Effector memory CD8-positive, alpha-beta T cell (primary cell): ENCODE results near the gene CCDC57.

Source experiments
- ATAC-seq: fragments of 150-1000 bp; cut with Tn5 transposase; replicated peaks from 2 replicates; pipeline ENCODE4 v1.10.0; 2021; ENCODE audit warnings: mild to moderate bottlenecking, moderate library complexity
- DNase-seq, 3 experiments: peaks; one replicate each; pipeline ENCODE4 v3.0.0; 2021
- H3K27ac Mint-ChIP-seq, 2 donors: one replicate each; pipeline ENCODE4 v1.8.0; 2022; ENCODE audit warnings: mild to moderate bottlenecking in 2 of 2, mixed read lengths in 2 of 2, moderate library complexity in 2 of 2
- H3K27me3 Mint-ChIP-seq, 2 donors: one replicate each; pipeline ENCODE4 v1.8.0; 2022; ENCODE audit warnings: mixed read lengths in 2 of 2
- H3K36me3 Mint-ChIP-seq: one replicate; pipeline ENCODE4 v1.8.0; 2022; ENCODE audit warnings: mild to moderate bottlenecking, moderate library complexity, mixed read lengths; ENCODE audit not compliant: insufficient read depth
- H3K4me1 Mint-ChIP-seq, 2 donors: one replicate each; pipeline ENCODE4 v1.8.0; 2022; ENCODE audit warnings: low read depth in 2 of 2, mixed read lengths in 2 of 2
- H3K4me3 Mint-ChIP-seq, 2 donors: one replicate each; pipeline ENCODE4 v1.8.0; 2022; ENCODE audit warnings: mild to moderate bottlenecking in 2 of 2, mixed read lengths in 2 of 2, moderate library complexity in 2 of 2
- H3K9me3 Mint-ChIP-seq, 2 donors: one replicate each; pipeline ENCODE4 v1.8.0; 2022; ENCODE audit warnings: mixed read lengths in 2 of 2

The CCDC57 gene

GRCh38 chr17:82121246-82121645 is 91.4 kb downstream of the CCDC57 start:
- Mint-ChIP-seq H3K27me3 (no peaks in the 10 kb centered on the region), H3K4me3 (no peak overlapping the region), H3K9me3 (no peaks in the 10 kb centered on the region), H3K4me1 (peaks cover 10 to 15% of the 10 kb centered on the region in 2 donors), H3K36me3 (no peaks in the 10 kb centered on the region), H3K27ac (no peak overlapping the region)
- DNase-seq (no peak), ATAC-seq (no peak)

DNA sequence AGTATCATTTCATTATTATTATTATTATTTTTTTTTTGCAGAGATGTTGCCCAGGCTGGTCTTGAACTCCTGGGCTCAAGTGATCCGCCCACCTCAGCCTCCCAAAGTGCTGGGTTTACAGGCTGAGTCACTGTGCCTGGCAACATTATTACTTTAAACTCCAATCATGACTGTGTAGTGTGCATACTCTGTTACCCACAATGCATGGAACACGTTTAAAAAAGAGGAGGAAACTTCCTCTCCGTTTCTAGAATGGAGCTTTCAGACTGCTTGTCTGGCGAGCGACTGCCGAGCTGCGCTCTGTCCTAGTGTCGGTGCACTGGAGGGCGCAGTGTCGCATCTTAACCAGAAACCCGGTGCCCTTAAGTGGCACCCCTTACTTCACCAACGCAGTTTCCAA is 92.5 kb downstream of the CCDC57 start:
- Mint-ChIP-seq H3K9me3 (no peaks in the 10 kb centered on the region), H3K4me3 (no peak overlapping the region), H3K4me1 (peaks cover 5 to 9% of the 10 kb centered on the region in 2 donors), H3K27me3 (no peaks in the 10 kb centered on the region), H3K36me3 (no peaks in the 10 kb centered on the region), H3K27ac (no peak overlapping the region)
- DNase-seq: no peak
- ATAC-seq: no peak

- Mint-ChIP-seq H3K27ac (no peak overlapping the region), H3K4me1 (peaks cover 4% of the 10 kb centered on the region in 2 donors), H3K4me3 (no peak overlapping the region), H3K27me3 (no peaks in the 10 kb centered on the region), H3K9me3 (no peaks in the 10 kb centered on the region), H3K36me3 (no peaks in the 10 kb centered on the region)
- ATAC-seq: no peak
- DNase-seq: no peak
These were observed 93.7 kb downstream of the CCDC57 start for GRCh38 chr17:82118815-82119380.

GRCh38 chr17:82118168-82118814 is 94.4 kb downstream of the CCDC57 start:
- peak overlapping the region in 1 of 2 donors; percentile 28 for H3K27ac Mint-ChIP-seq
- no peaks in the 10 kb centered on the region for H3K27me3 Mint-ChIP-seq
- H3K4me3 Mint-ChIP-seq: no peak overlapping the region
- H3K36me3 Mint-ChIP-seq: no peaks in the 10 kb centered on the region
- ATAC-seq: no peak
- H3K4me1 Mint-ChIP-seq: peaks cover 4% of the 10 kb centered on the region in 2 donors
- H3K9me3 Mint-ChIP-seq: no peaks in the 10 kb centered on the region
- no peak for DNase-seq

DNA sequence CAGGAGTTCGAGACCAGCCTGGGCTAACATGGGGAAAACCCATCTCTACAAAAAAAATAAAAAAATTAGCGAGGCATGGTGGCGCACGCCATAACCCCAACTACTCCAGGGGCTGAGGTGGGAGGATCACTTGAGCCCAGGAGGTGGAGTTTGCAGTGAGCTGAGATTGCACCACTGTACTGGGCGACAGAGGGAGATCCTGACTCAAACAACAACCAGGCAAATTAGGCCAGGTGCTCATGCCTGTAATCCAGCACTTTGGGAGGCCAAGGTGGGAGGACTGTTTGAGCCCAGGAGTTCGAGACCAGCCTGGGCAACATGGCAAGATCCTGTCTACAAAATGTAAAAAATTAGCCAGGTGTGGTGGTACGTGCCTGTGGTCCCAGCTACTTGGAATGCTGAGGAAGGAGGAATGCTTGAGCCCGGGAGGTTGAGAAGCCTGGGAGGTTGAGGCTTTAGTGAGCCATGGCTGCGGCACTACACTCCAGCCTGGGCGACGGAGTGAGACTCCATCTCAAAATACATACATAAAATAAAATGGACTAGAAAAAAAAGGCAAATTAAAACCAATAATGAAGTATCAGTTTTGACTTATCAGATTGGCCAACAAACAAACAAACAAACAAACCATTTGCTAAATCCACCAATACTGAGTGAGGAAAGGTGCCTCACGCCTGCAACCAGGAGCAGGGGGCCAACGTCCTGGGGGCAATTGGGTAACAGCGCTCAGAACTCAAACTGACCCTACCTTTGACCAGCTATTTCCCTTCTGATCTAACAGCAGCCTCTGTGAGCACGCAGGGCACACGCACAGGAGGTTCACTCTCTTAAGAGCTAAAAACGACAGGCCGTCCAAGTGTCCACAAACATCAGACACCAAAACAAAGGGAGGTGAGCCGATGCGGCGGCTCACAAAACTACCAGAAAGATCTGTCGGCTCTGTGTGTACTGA is 95.2 kb downstream of the CCDC57 start:
- ATAC-seq (no peak), DNase-seq (no peak)
- peaks cover 0 to 4% of the 10 kb centered on the region in 2 donors for H3K4me1 Mint-ChIP-seq
- H3K9me3 Mint-ChIP-seq: no peaks in the 10 kb centered on the region
- peak overlapping the region; percentile 28 to 33 for H3K27ac Mint-ChIP-seq
- no peaks in the 10 kb centered on the region for H3K27me3 Mint-ChIP-seq
- no peaks in the 10 kb centered on the region for H3K36me3 Mint-ChIP-seq
- no peak overlapping the region for H3K4me3 Mint-ChIP-seq

DNA sequence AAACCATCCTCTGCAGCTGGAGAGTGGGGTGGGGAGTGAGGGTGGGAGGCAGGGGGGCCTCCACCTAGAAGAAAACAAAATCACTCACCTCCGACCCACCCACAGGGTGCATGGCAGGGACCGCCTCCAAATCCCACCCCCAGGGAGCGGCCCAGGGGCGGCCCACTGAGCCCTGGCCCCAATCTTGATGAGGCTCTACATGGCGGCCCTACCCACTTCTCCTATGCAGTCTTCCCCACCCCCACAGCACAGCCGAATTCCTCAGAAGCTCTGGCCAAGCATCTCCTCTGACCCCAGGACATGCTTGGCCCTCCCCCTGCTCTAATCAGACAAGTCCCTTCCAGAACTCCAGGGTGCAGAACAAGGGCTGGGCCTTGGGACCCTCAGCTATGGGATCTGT is 96.4 kb downstream of the CCDC57 start:
- Mint-ChIP-seq H3K4me1 (peaks cover 0 to 4% of the 10 kb centered on the region in 2 donors), H3K27me3 (no peaks in the 10 kb centered on the region), H3K4me3 (no peak overlapping the region), H3K27ac (no peak overlapping the region), H3K9me3 (no peaks in the 10 kb centered on the region), H3K36me3 (no peaks in the 10 kb centered on the region)
- DNase-seq (no peak), ATAC-seq (no peak)

GRCh38 chr17:82114872-82115271 is 97.8 kb downstream of the CCDC57 start:
- no peak for ATAC-seq
- Mint-ChIP-seq H3K27me3 (no peaks in the 10 kb centered on the region), H3K36me3 (no peaks in the 10 kb centered on the region), H3K4me1 (peaks cover 0 to 4% of the 10 kb centered on the region in 2 donors), H3K4me3 (no peak overlapping the region), H3K9me3 (no peaks in the 10 kb centered on the region), H3K27ac (no peak overlapping the region)
- no peak for DNase-seq

DNA sequence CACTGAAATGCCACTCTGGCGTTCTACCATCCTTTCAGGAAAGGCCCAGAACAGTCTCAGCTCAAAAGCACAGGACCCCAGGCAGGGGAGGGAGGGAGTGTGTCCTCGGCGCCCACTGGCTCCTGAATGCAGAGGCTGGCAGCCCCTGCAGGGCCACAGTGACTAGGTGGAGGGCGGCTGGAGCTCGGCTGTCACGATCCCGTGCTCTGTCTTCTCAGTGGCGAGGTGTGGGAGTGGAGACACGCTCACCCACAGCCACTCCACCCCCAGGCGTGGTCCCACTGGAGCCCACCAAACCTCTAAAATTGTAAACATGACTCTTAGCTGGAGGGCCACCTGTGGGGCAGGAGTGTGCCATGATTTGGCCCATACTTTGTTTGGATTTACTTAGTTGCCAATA is 98.2 kb downstream of the CCDC57 start:
- no peak overlapping the region for H3K27ac Mint-ChIP-seq
- DNase-seq (no peak), ATAC-seq (no peak)
- H3K27me3 Mint-ChIP-seq: no peaks in the 10 kb centered on the region
- peaks cover 0 to 4% of the 10 kb centered on the region in 2 donors for H3K4me1 Mint-ChIP-seq
- H3K36me3 Mint-ChIP-seq: no peaks in the 10 kb centered on the region
- H3K4me3 Mint-ChIP-seq: no peak overlapping the region
- H3K9me3 Mint-ChIP-seq: no peaks in the 10 kb centered on the region

- Mint-ChIP-seq H3K9me3 (no peaks in the 10 kb centered on the region), H3K27ac (peak overlapping the region in 1 of 2 donors; percentile 63), H3K4me3 (no peak overlapping the region), H3K27me3 (no peaks in the 10 kb centered on the region), H3K36me3 (no peaks in the 10 kb centered on the region), H3K4me1 (peaks cover 0 to 4% of the 10 kb centered on the region in 2 donors)
- DNase-seq: no peak
- no peak for ATAC-seq
These were observed 98.7 kb downstream of the CCDC57 start for GRCh38 chr17:82113941-82114340.

- Mint-ChIP-seq H3K36me3 (no peaks in the 10 kb centered on the region), H3K27ac (peak overlapping the region in 1 of 2 donors; percentile 63), H3K4me3 (no peak overlapping the region), H3K9me3 (no peaks in the 10 kb centered on the region), H3K27me3 (no peaks in the 10 kb centered on the region), H3K4me1 (peaks cover 0 to 4% of the 10 kb centered on the region in 2 donors)
- ATAC-seq (no peak), DNase-seq (no peak)
These were observed 99.2 kb downstream of the CCDC57 start for GRCh38 chr17:82113422-82113821.

- no peaks in the 10 kb centered on the region for H3K9me3 Mint-ChIP-seq
- H3K27ac Mint-ChIP-seq: peak overlapping the region in 1 of 2 donors; percentile 35
- H3K4me3 Mint-ChIP-seq: no peak overlapping the region
- H3K36me3 Mint-ChIP-seq: no peaks in the 10 kb centered on the region
- H3K27me3 Mint-ChIP-seq: no peaks in the 10 kb centered on the region
- no peaks in the 10 kb centered on the region for H3K4me1 Mint-ChIP-seq
- ATAC-seq (no peak), DNase-seq (no peak)
These were observed 99.7 kb downstream of the CCDC57 start for GRCh38 chr17:82112914-82113311.

DNA sequence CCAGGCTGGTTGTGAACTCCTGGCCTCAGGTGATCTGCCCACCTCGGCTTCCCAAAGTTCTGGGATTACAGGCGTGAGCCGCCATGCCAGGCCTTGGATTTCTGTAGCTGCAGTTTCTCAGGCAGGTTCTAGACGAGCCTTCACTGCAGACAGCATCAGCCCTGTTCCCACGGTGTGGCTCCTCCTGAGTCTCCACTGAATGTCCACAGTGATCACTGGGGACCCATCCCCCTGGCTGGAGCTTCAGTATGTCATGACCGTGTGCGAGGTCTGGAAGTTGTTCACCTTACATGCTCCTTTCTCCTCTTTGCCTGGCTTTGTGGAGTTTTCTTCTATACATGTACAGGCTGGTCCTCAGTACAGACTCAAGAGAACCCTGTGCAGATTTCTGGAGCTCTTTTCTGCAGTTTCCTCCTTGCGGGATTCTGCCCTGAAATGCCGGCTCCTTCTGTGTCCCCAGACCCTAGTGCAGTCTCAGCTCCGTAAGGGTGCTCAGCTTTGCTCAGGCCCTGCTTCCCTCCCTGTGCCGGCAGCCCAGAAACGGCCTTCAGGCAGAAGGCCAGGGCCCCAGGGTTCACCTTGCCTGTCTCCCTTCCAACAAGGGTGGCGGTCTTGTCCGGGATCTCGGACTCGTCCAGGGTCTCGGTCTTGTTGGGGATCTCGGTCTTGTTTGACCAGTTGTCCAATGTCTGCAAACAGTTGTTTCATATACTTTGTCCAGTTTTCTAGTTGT is 100.3 kb downstream of the CCDC57 start:
- no peak overlapping the region for H3K4me3 Mint-ChIP-seq
- H3K4me1 Mint-ChIP-seq: no peaks in the 10 kb centered on the region
- DNase-seq (no peak), ATAC-seq (no peak)
- no peaks in the 10 kb centered on the region for H3K27me3 Mint-ChIP-seq
- no peaks in the 10 kb centered on the region for H3K36me3 Mint-ChIP-seq
- no peaks in the 10 kb centered on the region for H3K9me3 Mint-ChIP-seq
- H3K27ac Mint-ChIP-seq: peak overlapping the region in 1 of 2 donors; percentile 35

- peak overlapping the region in 1 of 2 donors; percentile 31 for H3K27ac Mint-ChIP-seq
- H3K9me3 Mint-ChIP-seq: no peaks in the 10 kb centered on the region
- DNase-seq: no peak
- peaks cover 11 to 12% of the 10 kb centered on the region in 2 donors for H3K4me1 Mint-ChIP-seq
- no peaks in the 10 kb centered on the region for H3K36me3 Mint-ChIP-seq
- no peak overlapping the region for H3K4me3 Mint-ChIP-seq
- ATAC-seq: no peak
- H3K27me3 Mint-ChIP-seq: no peaks in the 10 kb centered on the region
These were observed 102.3 kb downstream of the CCDC57 start for GRCh38 chr17:82110298-82110697.
